Left forelimb (tissue), 1 donor: ENCODE results near the gene GALNT14.

Source experiments
- DNase-seq: peaks from one replicate; pipeline ENCODE4 v3.0.0-alpha.2; 2018; ENCODE audit warnings: low spot score

The GALNT14 gene

GRCh38 chr2:30974092-30974491, 164.1 kb downstream of the GALNT14 start:
- no peak for DNase-seq

GRCh38 chr2:30971231-30972025, 166.8 kb downstream of the GALNT14 start:
- no peak for DNase-seq

- DNase-seq = no peak
Measured at GRCh38 chr2:30968660-30969397, 169.4 kb downstream of the GALNT14 start.

- DNase-seq = no peak
Measured at GRCh38 chr2:30966786-30967185, 171.5 kb downstream of the GALNT14 start.

- no peak for DNase-seq
Measured at GRCh38 chr2:30965022-30965531, 173.2 kb downstream of the GALNT14 start.

- DNase-seq = no peak
Measured at GRCh38 chr2:30964334-30965005, 173.8 kb downstream of the GALNT14 start.

- DNase-seq = no peak
Measured at GRCh38 chr2:30963184-30963583, 175.1 kb downstream of the GALNT14 start.

GRCh38 chr2:30960213-30960612, 178.0 kb downstream of the GALNT14 start:
- no peak for DNase-seq

- no peak for DNase-seq
Measured at GRCh38 chr2:30959653-30960052, 178.6 kb downstream of the GALNT14 start.

GRCh38 chr2:30958918-30959265, 179.3 kb downstream of the GALNT14 start:
- no peak for DNase-seq

- no peak for DNase-seq
Measured at GRCh38 chr2:30958193-30958917, 179.9 kb downstream of the GALNT14 start.

- DNase-seq = no peak
Measured at GRCh38 chr2:30957591-30957990, 180.6 kb downstream of the GALNT14 start.

GRCh38 chr2:30956995-30957394, 181.2 kb downstream of the GALNT14 start:
- no peak for DNase-seq

- no peak for DNase-seq
Measured at GRCh38 chr2:30955516-30956132, 182.6 kb downstream of the GALNT14 start.

- no peak for DNase-seq
Measured at GRCh38 chr2:30950339-30950738, 187.9 kb downstream of the GALNT14 start.

- no peak for DNase-seq
Measured at GRCh38 chr2:30949435-30949834, 188.8 kb downstream of the GALNT14 start.

GRCh38 chr2:30948857-30949256, 189.4 kb downstream of the GALNT14 start:
- DNase-seq = no peak

- DNase-seq = no peak
Measured at GRCh38 chr2:30948130-30948529, 190.1 kb downstream of the GALNT14 start.

GRCh38 chr2:30947686-30948085, 190.6 kb downstream of the GALNT14 start:
- DNase-seq = no peak

- DNase-seq = no peak
Measured at GRCh38 chr2:30942419-30942818, 195.8 kb downstream of the GALNT14 start.

GRCh38 chr2:30940839-30941238, 197.4 kb downstream of the GALNT14 start:
- no peak for DNase-seq

GRCh38 chr2:30939364-30939763, 198.9 kb downstream of the GALNT14 start:
- no peak for DNase-seq
